GM23248 (cell line): Measurements from ENCODE around the gene PARK7.

Experiments
- EZH2 ChIP-seq: fragments of 200-600 bp; sonication (generic); IDR thresholded peaks from 2 replicates; pipeline ENCODE4 v1.6.1; 2018; ENCODE audit warnings: antibody characterized with exemption, mild to moderate bottlenecking; ENCODE audit not compliant: insufficient read depth, poor library complexity, severe bottlenecking
- EZH2phosphoT487 ChIP-seq: fragments of 200-600 bp; sonication (generic); IDR thresholded peaks from 2 replicates; pipeline ENCODE4 v1.6.1; 2018; ENCODE audit warnings: antibody characterized with exemption, moderate library complexity, mild to moderate bottlenecking, low read depth; ENCODE audit not compliant: insufficient read depth

- TF ChIP-seq EZH2, result no peak
- TF ChIP-seq EZH2phosphoT487, result no peak
These were observed 62.4 kb downstream of the PARK7 start for GRCh38 chr1:8023995-8024313.
